Superior temporal gyrus (tissue), 1 donor: ENCODE measurements around the gene ZNF362.
A peak's percentile ranks its signal among the peaks of the same experiment; 100 is the strongest.
"Not testable (repeated sequence)": the region's sequence is repeated elsewhere in the genome, so short reads cannot be mapped to it uniquely, and the experiment has no call there.

Source experiments
- DNase-seq: peaks from one replicate; pipeline ENCODE4 v3.0.0-alpha.2; 2016; ENCODE audit errors: extremely low spot score

Gene ZNF362, protein sequence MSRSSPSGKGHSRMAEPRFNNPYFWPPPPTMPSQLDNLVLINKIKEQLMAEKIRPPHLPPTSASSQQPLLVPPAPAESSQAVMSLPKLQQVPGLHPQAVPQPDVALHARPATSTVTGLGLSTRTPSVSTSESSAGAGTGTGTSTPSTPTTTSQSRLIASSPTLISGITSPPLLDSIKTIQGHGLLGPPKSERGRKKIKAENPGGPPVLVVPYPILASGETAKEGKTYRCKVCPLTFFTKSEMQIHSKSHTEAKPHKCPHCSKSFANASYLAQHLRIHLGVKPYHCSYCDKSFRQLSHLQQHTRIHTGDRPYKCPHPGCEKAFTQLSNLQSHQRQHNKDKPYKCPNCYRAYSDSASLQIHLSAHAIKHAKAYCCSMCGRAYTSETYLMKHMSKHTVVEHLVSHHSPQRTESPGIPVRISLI

DNA sequence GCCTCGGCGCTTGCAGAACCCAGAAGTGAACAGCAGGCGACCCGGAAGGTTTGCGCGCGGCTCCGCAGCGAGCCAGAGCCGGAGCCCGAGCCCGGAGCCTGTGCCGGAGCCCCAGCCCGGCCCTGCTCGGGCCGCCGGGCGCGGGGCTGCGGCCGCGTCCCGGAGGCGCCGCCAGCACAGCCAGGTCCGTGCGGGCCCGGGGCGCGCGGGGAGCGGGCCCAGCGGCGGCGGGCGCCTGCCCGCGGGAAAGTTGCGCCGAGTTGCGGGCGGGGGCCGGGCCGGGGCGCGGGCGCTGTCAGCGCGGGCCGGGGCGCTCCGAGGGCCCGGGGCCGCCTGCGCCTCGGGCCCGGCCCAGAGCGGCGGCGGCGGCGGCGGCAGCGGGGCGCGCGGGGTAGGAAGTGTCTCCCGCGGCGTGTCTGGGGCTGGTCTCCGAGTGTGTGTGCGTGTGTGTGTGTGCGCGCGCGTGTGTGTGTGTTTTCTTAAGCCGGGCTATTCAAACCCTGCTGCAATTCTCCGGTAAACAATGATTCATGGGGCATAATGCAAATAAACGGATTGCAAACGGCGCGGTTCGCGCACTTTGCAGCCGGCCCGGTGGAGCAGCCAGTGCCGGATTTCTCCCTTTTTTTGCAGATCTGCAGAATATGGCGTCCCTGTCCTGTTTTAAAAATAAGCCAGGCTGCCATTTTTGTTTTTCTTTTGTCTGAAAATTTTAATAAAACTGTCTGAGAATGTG, at the start of gene ZNF362:
ZNF362 (plus strand) TSS at position 22 of the 736 bp plus-strand sequence. CDS start 14,083 bp downstream, outside the sequence.
- DNase-seq = peak; percentile 50

DNA sequence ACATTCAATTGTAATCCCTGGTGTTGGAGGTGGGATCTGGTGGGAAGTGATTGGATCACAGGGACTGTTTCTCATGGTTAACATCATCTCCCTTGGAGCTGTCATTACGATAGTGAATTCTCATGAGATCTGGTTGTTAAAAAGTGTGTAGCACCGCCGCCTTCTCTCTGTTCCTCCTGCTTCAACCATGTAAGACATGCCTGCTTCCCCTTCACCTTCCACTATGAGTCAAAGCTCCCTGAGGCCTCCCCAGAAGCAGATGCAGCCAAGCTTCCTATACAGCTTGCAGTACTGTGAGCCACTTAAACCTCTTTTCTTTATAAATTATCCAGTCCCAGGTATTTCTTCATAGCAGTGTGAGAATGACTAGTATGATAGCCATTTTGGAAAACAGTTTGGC, 44.3 kb upstream of the ZNF362 start:
- no peak for DNase-seq

DNA sequence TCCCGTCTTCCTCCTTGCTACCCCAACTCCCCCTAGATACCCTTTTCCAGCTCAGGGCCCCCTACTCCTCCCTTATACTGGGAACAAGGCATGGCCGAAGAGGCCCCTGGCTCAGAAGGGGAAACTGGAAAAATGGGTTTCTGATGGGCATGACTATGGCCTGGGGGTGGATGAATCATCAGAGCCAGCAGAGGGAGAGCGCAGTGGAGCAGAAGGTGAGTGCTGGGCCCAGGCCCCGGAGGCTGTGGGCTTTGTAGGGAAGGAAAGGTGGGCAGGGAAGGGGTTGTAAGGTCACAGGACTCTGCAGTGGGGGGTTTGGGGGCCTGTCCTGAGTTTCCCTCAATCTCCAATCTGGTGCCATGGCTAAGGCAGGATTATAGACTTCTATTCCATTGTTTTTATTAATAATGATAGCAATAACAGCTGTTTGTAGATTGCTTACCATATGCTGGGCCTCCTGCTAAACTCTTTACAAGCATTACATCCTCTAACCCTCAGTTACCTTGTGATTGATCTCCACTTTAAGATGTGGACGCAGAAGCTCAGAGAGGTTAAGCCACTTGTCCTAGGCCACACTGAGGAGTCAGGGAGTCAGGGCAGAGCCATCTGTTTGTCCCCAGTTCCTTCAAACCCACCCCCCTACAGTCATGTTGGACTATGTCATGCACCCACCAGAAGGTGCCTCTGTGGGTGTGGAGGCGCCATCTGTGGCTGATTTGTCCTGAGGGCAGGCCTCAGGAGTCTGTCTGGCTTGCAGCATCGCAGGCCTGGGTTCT, 36.2 kb upstream of the ZNF362 start:
- no peak for DNase-seq

DNA sequence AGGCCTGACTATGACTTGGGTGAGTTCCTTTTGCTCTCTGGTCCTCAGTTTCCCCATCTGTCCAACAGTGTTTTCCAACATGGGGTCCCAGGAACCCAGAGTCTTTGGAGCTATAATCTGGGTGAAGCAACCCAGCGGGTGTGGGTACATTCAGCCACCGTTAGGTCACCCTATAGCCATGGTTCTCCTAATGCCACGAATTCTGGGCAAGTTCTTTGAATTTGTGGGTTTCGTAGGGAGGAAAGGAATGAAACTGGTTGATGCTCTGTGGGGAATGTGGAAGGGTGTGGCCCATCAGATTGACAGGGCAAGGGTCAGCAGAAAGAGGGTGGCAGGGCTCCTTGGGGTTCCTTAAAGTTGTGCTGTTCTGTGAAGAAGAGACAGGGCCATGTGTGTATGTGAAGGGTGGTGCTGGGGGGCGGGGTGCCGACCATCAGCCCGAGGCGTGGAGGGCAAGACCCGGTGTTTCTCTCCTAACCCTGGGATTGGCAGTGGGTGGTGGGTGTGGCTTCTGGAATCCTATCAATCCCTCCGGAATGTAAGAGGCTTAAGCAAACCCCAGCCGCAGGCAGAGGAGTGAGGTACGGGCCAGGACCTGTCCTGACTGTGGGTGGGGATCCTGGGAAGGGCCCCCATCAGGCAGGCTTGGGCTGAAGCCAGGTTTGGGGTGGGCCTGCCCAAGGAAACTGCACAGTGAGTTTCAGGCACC, 35.5 kb upstream of the ZNF362 start:
- DNase-seq = no peak

DNA sequence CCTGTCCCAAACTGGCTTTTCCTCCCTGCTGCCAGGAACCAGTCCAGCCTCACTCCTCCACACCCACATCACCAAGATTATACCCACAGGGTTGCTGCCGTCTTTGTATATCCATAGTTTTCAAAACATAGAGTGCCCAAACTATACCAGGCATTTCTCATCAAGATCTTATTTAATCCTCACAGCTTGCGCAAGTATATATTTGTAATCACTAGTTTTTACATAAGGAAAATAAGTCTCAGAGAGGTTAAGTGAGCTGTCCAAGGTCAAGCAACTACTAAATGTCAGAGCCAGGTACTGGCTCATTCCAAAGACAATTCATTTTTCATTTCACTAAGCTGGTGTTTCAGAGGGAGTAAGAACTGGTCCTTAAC, 34.9 kb upstream of the ZNF362 start:
- DNase-seq = no peak

DNA sequence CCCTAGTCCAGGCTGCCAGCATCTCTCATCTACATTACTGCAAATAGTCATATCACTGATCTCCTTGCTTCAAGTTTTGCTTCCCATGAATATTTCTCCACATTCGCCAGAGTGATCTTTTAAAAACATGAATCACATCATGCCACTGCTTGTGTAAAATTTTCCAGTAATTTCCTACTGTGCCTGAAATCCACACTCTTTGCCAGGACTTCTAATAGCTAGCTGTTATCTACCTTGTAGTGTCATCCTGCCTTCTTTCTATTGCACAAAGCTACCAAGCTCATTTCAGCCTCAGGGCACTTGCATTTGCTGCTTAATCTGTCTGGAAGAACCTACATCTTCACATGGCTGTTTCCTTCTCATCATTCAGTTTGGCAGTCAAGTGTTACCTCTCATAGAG, 33.9 kb upstream of the ZNF362 start:
- DNase-seq = no peak

DNA sequence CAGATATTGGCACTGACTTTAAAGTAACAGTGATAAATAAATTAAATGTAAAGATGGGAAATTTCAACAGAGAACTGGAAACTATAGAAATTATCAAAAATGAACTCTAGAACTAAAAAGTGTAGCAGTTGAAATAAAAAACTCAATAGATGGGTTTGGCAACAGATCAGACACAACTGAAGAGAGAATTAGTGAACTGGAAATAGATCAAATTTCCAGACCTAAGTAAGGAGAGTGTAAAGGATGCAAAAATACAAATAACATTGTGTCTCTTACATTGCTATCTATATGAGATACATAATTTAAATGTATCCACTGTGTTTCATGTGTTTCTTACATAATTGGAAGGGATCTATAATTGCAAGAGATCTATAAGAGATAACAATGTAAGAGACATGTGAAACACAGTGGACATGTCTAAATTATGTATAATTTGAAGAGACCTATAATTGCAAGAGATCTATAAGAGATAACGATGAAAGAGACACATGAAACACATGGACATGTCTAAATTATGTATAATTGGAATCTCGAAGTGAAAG, 32.1 kb upstream of the ZNF362 start:
- no peak for DNase-seq

DNA sequence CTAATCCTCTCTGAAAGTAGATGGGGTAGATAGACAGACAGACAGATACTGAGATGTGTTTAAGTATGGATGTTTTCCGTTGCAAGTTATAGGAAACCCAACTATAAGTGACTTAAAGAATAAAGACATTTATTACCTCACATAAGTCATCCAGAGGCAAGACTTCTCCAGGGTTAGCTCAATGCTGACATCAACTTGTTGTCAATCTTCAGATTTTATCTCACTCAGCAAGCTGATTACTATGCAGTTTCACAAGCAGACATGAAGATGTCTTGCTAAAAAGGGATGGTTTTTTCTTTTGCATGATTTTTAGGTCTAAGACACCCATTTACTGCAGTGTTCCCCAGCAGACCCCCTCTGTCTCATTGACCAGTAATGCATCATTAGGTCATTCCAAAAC, 30.7 kb upstream of the ZNF362 start:
- no peak for DNase-seq

DNA sequence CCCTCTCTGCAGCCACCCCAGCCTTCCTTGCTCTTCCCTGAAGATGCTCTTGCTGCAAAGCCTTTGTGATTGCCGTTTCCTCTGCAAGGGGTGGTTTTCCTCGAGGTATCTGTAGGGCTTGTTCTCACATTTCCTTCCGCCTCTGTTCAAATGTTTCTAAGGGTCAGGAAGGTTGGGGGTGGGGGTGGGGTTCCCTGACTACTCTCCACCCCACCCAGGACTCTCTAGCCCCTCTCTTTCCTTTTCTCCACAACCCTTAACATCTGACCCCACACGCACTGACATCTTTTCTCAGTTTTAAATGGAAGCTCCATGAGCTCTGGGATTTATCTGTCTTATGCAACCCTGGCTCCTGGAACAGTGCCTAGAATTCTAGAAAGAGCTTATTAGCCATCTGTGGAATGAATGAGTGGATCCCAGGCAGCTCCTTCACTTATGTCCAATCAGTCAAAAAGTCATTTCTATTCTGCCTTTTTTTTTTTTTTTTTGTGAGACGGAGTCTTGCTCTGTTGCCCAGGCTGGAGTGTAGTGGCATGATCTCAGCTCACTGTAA, 27.3 kb upstream of the ZNF362 start:
- DNase-seq = peak; percentile 62

DNA sequence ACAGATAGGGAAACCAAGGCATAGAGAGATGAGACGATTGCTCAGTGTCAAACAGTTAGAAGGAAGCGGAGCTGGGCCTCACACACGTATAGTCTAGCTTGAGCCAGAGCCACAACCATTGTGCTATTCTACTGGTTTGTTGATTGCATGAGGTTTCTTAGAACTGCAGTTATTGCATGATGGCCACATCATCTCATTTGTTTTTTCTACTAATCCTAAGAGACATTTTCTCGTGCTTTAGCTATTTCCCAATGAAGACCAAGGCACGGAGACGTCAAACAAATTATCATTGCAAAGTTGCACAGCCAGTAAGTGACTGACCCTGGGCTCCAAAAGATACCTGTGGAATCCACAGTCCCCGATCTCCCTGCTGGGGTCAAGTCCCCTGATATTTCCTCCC, 25.1 kb upstream of the ZNF362 start:
- no peak for DNase-seq

DNA sequence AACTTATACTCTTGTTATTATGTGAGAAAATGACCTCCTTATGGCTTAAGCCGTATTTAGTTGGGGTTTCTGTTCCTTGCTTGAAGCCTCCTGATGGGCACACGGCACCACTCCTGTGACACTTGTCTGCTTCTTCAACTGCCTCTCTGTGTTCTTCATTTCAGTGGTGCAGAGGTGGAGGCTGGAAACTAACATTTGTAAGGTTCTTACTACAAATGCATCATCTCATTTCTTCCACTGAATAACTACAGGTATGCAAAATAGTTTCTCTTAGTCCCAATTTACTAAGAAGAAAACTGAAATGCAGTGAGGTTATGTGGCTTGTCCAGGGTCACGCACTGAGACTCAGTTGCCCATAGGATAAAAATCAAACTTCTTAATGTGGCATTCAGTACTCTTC, 23.6 kb upstream of the ZNF362 start:
- DNase-seq = no peak

DNA sequence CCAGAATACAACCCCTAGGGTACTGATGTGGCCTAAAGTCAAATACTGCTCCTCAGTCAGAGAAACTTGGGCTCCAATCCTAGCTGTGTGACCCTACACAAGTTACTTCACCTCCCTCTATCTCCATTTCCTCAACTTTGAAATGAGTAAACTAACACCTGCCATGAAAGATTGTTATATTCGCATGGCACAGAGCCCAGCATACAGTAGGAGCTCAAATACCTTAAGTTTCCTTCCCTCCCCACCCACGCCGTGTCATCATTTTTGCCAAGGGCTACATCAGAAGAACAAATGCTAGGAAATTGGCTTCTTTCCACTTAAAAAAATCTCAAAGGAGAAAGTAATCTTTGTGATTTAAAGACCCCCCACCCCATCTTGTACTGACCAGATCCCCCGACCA, 22.2 kb upstream of the ZNF362 start:
- DNase-seq = no peak

DNA sequence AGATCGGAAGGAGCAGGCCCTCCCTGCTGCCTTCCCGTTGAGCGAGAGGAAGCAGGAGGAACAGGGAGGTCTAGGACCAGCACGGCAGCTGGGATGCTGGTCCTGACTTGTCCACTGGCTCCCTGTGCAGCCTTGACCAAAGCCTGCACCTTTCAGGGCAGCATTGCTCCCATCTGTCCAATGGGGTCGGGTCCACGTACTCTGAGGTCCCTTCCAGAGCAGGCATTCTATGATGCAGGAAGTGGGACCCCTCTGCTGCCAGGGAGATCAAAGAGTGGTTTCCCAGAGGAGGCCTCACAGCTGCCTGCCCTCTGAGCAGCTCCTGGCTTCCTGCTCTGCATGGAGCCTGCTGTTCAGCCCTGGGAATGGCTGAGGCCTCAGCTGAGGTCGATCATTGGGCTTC, 21.7 kb upstream of the ZNF362 start:
- no peak for DNase-seq

DNA sequence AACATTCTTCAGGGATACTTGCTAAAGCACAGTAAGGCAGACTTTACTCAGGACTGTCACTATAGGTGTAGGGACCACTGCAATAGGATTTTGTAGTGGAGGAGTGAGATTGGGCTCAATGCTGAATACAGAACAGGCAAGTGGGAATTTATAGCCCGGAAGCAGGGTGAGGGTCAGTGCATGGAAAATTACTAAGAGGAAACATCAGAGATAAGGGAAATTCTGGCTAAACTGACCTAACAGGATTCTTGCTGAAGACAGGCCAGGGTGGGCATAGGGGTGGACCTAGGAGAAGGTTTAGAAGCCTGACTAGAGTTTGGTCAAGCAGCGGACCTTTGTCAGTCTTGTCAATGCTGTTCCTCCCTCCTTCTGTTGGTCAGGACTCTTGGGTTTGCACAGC, 20.8 kb upstream of the ZNF362 start:
- DNase-seq = no peak

DNA sequence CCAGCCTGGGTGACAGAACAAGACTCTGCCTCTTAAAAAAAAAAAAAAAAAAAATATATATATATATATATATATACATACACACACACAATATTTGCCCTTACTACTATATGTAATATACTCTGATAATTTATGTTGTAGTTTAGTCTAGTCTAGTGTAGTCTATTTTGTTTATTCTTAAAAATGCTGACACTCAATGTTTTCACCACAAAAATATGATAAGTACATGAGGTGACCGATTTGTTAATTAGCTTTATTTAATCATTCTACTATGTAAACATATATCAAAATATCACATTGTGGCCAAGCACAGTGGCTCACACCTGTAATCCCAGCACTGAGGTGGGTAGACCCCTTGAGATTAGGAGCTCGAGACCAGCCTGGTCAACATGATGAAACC, 19.8 kb upstream of the ZNF362 start:
- no peak for DNase-seq

DNA sequence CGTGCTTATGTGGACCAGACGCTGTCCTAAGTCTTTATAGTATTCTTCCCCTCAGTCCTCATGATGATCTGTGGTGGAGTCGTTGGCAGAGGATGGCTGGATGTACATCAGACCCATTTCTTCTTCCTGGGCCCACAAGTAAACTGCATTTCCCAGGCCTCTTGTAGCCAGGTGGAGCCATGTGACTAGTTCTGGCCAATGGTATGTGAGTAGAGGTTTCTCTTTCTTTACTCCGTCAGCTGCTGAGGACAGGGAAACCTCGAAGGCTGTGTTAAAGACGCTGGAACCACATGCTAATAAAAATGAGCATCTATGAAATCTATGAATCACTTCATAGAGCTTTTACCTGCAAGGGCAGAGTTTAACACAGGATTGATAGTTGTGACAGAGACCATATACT, 18.7 kb upstream of the ZNF362 start:
- DNase-seq = peak; percentile 22

DNA sequence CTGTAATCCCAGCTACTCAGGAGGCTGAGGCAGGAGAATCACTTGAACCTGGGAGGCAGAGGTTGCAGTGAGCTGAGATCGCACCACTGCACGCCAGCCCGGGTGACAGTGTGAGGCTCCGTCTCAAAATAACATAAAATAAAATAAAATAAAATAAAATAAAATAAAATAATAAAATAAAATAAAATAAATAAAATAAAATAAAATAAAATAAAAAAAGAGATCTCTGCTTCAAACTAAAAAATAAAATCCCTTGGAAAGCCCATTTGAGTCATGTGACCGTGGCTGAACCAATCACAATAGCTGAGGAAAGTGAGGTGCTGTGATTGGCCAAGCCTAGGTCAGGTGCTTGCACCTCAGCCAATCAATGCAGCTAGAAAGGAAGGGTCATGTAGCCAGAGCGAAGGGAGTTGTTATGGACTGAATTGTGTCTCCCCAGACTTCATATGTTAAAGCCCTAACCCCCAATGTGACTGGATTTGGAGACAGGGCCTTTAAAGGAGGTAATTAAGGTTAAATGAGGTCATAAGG, 18.0 kb upstream of the ZNF362 start:
- DNase-seq = not testable (repeated sequence)

DNA sequence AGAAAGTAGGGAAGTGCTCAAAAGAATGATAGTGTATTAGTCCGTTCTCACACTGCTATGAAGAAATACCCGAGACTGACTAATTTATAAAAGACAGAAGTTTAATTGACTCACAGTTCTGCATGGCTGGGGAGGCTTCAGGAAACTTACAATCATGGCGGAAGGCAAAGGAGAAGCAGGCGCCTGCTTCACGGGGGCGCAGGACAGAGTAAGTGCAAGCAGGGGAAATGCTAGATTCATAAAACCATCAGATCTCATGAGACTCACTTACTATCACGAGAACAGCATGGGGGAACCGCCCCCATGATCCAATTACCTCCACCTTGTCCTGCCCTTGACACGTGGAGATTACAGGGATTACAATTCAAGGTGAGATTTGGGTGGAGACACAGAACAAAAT, 16.9 kb upstream of the ZNF362 start:
- DNase-seq = not testable (repeated sequence)

DNA sequence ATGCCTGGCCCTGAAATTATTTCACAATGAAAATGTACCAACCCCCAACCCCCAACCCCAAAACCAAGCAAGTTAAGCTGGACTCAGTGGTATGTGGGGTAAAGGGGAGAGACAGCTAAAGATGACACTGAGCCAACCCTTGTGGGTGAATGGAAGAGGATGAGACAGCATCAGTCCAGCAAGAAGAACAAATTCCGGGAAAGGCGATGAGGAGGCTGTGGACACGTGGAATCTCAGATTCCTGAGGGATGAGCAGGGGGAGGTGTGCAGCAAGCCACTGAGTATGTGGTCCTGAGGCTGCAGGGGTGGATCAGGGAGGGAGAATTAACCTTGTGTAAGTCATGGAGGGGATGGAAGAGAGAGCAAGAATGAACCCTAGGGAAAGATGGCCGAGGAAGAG, 14.4 kb upstream of the ZNF362 start:
- DNase-seq = no peak

DNA sequence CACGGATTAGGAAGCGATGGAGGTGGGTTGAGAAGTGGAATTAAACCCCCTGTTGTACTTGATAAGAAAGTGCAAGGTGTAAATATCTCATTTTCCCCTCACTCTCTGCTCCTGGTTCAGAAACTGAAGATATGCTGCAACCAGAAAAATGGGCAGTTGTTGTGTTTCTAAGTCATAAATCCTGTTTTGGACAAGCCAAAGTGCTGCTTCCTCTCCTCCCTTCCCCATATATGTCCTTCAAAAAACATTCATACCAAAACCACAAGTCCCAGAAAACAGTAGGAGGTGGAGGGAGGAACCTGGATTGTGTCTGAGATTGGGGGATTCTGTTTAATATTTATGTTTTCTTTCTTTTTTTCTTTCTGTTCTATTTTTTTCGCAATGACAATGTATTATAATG, 13.6 kb upstream of the ZNF362 start:
- DNase-seq = no peak
